Heart left ventricle (tissue), 13 donors: ENCODE data around the gene AGMO.

Experiments
- CTCF ChIP-seq, 12 donors: fragments of 200-600 bp; sonication (generic) in 4 of 12; IDR thresholded peaks; one replicate each; pipeline versions ENCODE4 v1.5.0 to v1.8.0; 2018 to 2022; ENCODE audit warnings: antibody characterized with exemption in 12 of 12, mild to moderate bottlenecking in 5 of 12
- POLR2A ChIP-seq, 2 donors: fragments of 450-650 bp; IDR thresholded peaks; one replicate each; pipeline ENCODE4 v1.6.1; 2017; ENCODE audit warnings: antibody characterized with exemption in 2 of 2, mild to moderate bottlenecking in 2 of 2, moderate library complexity in 2 of 2
- donor health status: ischemic (EF 13 %, LVEDD 7.1; RV severe dilation, severe dysfunction).
- donor health status: DM: no; HTN: yes; CAD: no.
- donor health status: DM: no; HTN: no; CAD: no.
- donor health status: ischemic (EF 25% LVEDD 6.9; RV normal size, moderate dysfunction).
- donor health status: ischemic (EF 25% LVEDD 5.7; RV mildly dilated, moderate dysfunction).
- donor health status: ischemic (EF 35%, LVEDD 5.7; RV mildly dilated, moderate dysfunction).
- donor health status: nonischemic (EF 11% LVEDD 7.7; RV severe dilation, severe dysfunction).
- donor health status: DM: yes; HTN: yes; CAD: no.
- donor health status: PGD.
- donor health status: ischemic (EF 29% LVEDD 5.4; RV normal size, mild dysfunction).
- donor health status: nonischemic (EF 23%, LVEDD 6.1; RV moderate dilation, normal function).

GRCh38 chr7:15580604-15581351 is 19.0 kb upstream of the AGMO start:
- no peak for TF ChIP-seq CTCF (IDR thresholded peaks at IDR 0.05)
- no peak for TF ChIP-seq POLR2A (IDR thresholded peaks at IDR 0.05)
